ENCODE results near the gene CEP78.

CEP78 gene

DNA sequence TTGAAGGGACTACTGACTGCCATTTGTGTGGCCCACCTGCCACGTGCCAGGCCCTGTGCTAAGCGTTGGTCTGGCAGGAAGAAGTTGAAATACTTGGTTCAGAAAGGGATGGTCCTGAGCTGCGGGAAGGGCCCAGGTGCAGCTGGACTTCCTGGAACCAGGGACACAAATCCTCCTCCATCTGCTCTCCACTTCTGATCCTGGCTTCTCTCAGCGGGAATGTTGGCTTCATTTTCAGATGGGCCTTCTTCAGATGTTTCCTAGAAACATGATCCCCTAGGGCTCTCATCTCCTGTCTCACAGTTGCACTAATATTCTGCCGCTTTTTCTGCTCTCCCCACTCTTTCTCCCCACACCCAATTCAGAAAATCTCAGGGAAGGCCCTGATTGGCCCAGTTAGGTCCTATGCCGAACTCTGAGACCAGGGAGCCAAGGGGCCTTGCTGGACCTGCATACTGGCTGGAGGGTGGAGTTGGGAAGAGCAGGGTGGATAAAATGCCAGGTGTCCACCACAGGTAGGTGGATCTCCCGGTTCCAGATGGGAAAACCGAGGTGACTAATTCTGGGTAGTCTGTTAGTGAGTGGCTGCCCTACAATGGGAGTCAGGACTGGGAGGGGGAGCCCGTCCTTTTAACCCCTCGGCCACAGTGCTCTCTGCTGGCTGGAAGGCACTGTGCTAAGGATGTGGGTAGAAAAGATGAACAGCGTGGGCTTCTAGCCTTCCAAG lies 80.5 kb downstream of the CEP78 start:
- DNase-seq (ENCODE audit: low read depth) = no peak
- TF ChIP-seq MYC (IDR thresholded peaks at IDR 0.05; ENCODE audit: low read depth, low read length) (no peak), POLR2A (IDR thresholded peaks at IDR 0.05; ENCODE audit: extremely low read depth, insufficient read length) (no peak)
- TF ChIP-seq, protein P1, sequence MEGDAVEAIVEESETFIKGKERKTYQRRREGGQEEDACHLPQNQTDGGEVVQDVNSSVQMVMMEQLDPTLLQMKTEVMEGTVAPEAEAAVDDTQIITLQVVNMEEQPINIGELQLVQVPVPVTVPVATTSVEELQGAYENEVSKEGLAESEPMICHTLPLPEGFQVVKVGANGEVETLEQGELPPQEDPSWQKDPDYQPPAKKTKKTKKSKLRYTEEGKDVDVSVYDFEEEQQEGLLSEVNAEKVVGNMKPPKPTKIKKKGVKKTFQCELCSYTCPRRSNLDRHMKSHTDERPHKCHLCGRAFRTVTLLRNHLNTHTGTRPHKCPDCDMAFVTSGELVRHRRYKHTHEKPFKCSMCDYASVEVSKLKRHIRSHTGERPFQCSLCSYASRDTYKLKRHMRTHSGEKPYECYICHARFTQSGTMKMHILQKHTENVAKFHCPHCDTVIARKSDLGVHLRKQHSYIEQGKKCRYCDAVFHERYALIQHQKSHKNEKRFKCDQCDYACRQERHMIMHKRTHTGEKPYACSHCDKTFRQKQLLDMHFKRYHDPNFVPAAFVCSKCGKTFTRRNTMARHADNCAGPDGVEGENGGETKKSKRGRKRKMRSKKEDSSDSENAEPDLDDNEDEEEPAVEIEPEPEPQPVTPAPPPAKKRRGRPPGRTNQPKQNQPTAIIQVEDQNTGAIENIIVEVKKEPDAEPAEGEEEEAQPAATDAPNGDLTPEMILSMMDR (IDR thresholded peaks at IDR 0.05; ENCODE audit: low read depth, low read length) = no peak
- TF ChIP-seq, protein P2, sequence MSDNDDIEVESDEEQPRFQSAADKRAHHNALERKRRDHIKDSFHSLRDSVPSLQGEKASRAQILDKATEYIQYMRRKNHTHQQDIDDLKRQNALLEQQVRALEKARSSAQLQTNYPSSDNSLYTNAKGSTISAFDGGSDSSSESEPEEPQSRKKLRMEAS (IDR thresholded peaks at IDR 0.05; ENCODE audit: low read depth, low read length) = no peak
- no peak overlapping the region for H3K4me3 ChIP-seq (ENCODE audit: low read depth, low read length)

DNA sequence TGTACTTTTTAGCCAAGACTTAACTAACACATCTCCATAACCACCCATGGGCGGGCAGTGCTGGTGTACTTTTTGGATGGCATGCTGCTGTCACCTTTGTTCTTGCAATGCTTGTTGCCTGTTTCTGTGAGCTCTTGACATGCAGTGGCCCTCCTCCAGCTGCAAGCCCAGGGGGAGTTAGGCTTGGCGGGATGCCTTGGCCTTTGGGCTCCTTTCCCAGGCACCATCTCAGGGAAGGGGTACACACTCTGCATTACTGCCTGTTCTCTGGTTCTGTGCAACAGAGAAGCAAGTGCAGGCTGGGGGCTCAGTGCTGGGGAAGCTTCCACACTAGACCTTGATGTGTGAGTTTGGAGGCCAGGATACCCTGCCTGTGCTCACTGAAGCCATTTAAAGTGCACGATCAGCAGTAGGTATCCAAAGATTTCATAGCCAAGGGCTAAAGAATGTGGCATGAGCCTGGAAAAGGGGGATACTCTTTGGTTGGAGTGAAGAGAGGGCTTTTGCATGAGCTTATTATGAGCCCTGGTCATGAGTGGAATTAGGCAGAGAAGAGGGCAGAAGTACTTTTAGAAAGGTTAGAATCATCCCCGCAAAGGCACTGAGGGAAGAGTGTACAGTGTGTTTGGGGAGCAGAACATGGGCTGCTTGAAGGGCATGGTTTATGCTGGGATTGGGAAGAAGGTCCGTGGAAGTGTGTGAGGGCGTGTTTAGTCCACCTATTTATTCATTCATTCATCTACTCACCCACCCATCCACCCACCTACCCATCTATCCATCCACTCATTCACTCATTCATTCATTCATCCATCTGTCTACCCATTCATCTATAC lies 83.5 kb downstream of the CEP78 start:
- DNase-seq (ENCODE audit: low read depth) = no peak
- TF ChIP-seq, protein P1 (IDR thresholded peaks at IDR 0.05; ENCODE audit: low read depth, low read length) = no peak
- TF ChIP-seq POLR2A (IDR thresholded peaks at IDR 0.05; ENCODE audit: extremely low read depth, insufficient read length) (no peak), MYC (IDR thresholded peaks at IDR 0.05; ENCODE audit: low read depth, low read length) (no peak)
- TF ChIP-seq, protein P2 (IDR thresholded peaks at IDR 0.05; ENCODE audit: low read depth, low read length) = no peak
- no peak overlapping the region for H3K4me3 ChIP-seq (ENCODE audit: low read depth, low read length)

DNA sequence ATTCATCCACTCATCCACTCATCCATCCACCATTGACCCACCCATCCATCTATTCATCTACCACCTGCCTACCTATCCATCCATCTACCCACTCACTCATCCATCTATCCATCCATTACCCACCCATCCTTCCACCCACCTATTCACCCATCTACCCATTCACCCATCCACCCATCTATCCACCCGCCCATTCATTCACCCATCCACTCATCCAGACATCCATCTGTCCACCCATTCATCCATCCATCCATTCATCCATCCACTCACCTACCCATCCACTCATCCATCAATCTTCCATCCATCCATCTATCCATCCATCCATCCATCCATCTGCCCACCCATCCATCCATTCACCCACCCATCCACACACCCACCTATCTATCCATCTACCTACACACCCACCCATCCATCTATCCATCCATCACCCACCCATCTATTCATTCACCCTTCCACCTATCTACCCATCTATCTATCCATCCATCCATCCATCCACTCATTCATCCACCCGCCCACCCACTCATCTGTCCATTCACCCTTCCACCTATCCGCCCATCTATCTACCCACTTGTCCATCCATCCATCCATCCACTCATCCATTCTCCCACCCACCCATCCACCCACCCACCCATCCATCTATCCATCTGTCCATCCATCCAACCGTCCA lies 84.3 kb downstream of the CEP78 start:
- TF ChIP-seq, protein P2 (IDR thresholded peaks at IDR 0.05; ENCODE audit: low read depth, low read length) = no peak
- TF ChIP-seq MYC (IDR thresholded peaks at IDR 0.05; ENCODE audit: low read depth, low read length) (no peak), POLR2A (IDR thresholded peaks at IDR 0.05; ENCODE audit: extremely low read depth, insufficient read length) (no peak)
- TF ChIP-seq, protein P1 (IDR thresholded peaks at IDR 0.05; ENCODE audit: low read depth, low read length) = no peak
- no peak overlapping the region for H3K4me3 ChIP-seq (ENCODE audit: low read depth, low read length)
- no peak for DNase-seq (ENCODE audit: low read depth)

DNA sequence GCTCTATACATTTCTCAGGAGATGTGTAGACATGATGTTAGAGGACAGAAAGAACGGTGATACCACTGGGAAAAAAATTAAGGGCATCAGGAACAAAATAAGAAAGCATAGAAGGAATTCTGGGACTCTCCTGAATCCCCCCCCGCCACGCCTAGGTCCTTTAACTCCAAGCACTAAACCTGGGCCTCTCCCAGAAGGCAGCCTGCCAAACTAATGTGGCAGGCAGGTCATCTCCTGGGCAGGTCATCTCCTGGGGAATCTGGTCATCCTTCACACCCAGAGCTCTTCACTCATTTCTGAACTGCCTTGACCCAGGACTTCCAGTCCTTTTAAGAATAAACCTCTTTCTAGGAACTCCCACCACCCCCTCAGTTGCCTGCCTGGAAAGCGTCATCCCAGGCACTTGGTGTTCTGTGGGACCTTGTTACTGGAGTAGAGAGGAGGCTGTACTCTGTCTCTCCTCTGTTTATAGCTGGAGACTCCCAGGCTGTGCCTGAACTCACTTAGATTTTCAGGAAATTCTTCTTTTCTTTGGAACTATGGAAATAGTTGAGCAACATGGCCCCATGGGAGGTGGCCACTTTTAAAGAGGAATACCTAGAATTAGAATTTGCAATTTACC lies 85.1 kb downstream of the CEP78 start:
- TF ChIP-seq MYC (IDR thresholded peaks at IDR 0.05; ENCODE audit: low read depth, low read length) (no peak), POLR2A (IDR thresholded peaks at IDR 0.05; ENCODE audit: extremely low read depth, insufficient read length) (no peak)
- TF ChIP-seq, protein P1 (IDR thresholded peaks at IDR 0.05; ENCODE audit: low read depth, low read length) = no peak
- H3K4me3 ChIP-seq (ENCODE audit: low read depth, low read length) = no peak overlapping the region
- DNase-seq (ENCODE audit: low read depth) = no peak

DNA sequence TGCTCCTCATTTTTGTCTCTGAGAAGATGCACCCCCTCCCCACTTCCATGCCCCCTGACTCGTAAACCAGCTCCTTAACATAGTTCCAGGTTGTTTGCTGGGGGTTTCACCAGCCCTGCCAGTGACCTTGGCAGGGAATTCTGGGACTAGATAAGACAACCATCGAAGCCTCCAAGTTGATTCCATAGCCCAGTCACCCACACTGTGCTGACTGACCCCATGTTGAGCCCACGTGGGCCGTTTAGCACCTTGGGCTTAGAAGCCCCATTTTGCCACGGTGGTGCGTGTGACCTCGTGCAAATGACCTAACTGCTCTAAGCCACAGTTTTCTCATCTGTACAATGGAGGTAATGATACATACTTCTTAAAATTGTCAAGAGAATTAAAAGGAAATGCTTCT lies 85.6 kb downstream of the CEP78 start:
- TF ChIP-seq, protein P1 (IDR thresholded peaks at IDR 0.05; ENCODE audit: low read depth, low read length) = no peak
- TF ChIP-seq, protein P2 (IDR thresholded peaks at IDR 0.05; ENCODE audit: low read depth, low read length) = no peak
- TF ChIP-seq MYC (IDR thresholded peaks at IDR 0.05; ENCODE audit: low read depth, low read length) (no peak), POLR2A (IDR thresholded peaks at IDR 0.05; ENCODE audit: extremely low read depth, insufficient read length) (no peak)
- no peak overlapping the region for H3K4me3 ChIP-seq (ENCODE audit: low read depth, low read length)
- no peak for DNase-seq (ENCODE audit: low read depth)
